Stimulated activated CD4-positive, alpha-beta T cell treated with anti-CD3 and anti-CD28 coated beads, Interleukin-12 subunit alpha, Interleukin-12 subunit beta, amount 100 ng/mL, for 24 hours (primary cell): Measurements from ENCODE around the gene RFX6.

ENCODE experiments used
- DNase-seq, 2 experiments: peaks; one replicate each; pipeline ENCODE4 v3.0.0-alpha.2; 2020; ENCODE audit warnings: low read depth in 2 of 2

RFX6 gene

GRCh38 chr6:116888732-116889360 lies 11.8 kb downstream of the RFX6 start:
- no peak for DNase-seq

GRCh38 chr6:116894669-116895068 lies 17.6 kb downstream of the RFX6 start:
- DNase-seq = no peak

GRCh38 chr6:116895935-116896334 lies 18.9 kb downstream of the RFX6 start:
- no peak for DNase-seq

- no peak for DNase-seq
These were observed 25.6 kb downstream of the RFX6 start for GRCh38 chr6:116902634-116903033.

- DNase-seq = no peak
These were observed 46.0 kb downstream of the RFX6 start for GRCh38 chr6:116922853-116923548.

GRCh38 chr6:116924245-116924644 lies 47.2 kb downstream of the RFX6 start:
- no peak for DNase-seq

GRCh38 chr6:116925088-116925794 lies 48.2 kb downstream of the RFX6 start:
- no peak for DNase-seq

GRCh38 chr6:116928677-116929076 lies 51.6 kb downstream of the RFX6 start:
- no peak for DNase-seq

- no peak for DNase-seq
These were observed 52.8 kb downstream of the RFX6 start for GRCh38 chr6:116929825-116930224.

GRCh38 chr6:116931456-116931855 lies 54.4 kb downstream of the RFX6 start:
- no peak for DNase-seq

GRCh38 chr6:116932496-116932895 lies 55.5 kb downstream of the RFX6 start:
- no peak for DNase-seq

GRCh38 chr6:116933485-116933884 lies 56.4 kb downstream of the RFX6 start:
- no peak for DNase-seq

GRCh38 chr6:116938305-116938704 lies 61.3 kb downstream of the RFX6 start:
- no peak for DNase-seq

GRCh38 chr6:116941727-116942126 lies 64.7 kb downstream of the RFX6 start:
- DNase-seq = no peak

GRCh38 chr6:116945809-116946208 lies 68.8 kb downstream of the RFX6 start:
- DNase-seq = no peak

GRCh38 chr6:116948533-116949304 lies 71.7 kb downstream of the RFX6 start:
- no peak for DNase-seq

GRCh38 chr6:116949964-116950363 lies 72.9 kb downstream of the RFX6 start:
- no peak for DNase-seq

GRCh38 chr6:116954335-116954734 lies 77.3 kb downstream of the RFX6 start:
- DNase-seq = no peak

- no peak for DNase-seq
These were observed 77.9 kb downstream of the RFX6 start for GRCh38 chr6:116954938-116955337.

GRCh38 chr6:116955773-116956172 lies 78.7 kb downstream of the RFX6 start:
- DNase-seq = no peak

- no peak for DNase-seq
These were observed 86.9 kb downstream of the RFX6 start for GRCh38 chr6:116963972-116964371.
